ENCODE results near the gene ZNF219.

- no peak for TF ChIP-seq GATA2 (IDR thresholded peaks at IDR 0.05; ENCODE audit: low read depth, low read length)
- TF ChIP-seq GATA3 (IDR thresholded peaks at IDR 0.05; ENCODE audit: low read depth, low read length): no peak
These were observed 27.0 kb downstream of the ZNF219 start for GRCh38 chr14:21071225-21072030.

All from SH-SY5Y (cell line).